ENCODE data around the gene TMEM234. TPM values are rescaled to one million over a fixed set of nuclear protein-coding genes. Genes with fewer than 3 reads are reported as not detected.
A peak's percentile ranks its signal among the peaks of the same experiment; 100 is the strongest.

TMEM234 gene
- total and polyA plus RNA-seq, 2 of the 13 experiments (the other 11 are each of a cell fraction or from before 2014, with no cell fraction given) = 6.1 to 9.0 TPM

DNA sequence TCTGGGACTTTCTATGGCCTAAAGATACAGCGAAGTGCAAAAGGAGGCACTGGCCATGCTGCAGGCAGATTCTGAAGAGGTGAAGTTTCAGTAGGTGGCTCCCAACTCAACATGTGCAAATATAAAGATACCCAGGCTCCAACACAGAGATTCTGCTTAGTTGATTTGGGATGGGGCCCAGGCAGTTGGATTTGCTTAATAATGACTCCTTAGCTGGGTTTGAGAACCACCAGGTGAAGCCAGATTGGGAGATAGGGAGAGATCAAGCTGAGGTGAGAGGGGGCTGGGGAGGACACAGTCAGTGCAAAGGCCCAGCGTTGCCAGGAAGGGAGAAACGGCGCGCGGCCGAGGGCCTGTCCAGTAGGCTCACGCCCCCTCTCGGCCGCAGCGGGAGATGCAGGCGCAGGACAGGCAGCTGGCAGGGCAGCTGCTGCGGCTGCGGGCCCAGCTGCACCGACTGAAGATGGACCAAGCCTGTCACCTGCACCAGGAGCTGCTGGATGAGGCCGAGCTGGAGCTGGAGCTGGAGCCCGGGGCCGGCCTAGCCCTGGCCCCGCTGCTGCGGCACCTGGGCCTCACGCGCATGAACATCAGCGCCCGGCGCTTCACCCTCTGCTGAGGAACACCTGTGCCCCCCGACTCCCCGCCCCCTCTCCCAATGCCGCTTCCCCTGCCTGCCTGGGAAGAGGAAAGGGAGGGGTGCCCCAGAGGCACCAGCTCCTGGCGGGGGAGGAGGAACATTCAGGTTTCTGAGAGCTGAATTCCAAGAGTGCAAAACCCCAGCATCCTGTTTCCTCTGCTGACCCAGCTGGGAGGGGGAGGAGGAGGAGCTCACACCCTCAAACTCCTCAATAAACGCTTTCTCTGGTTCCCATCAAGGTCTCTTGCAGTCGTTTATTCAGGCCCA lies 26.1 kb upstream of the TMEM234 start (continued):
- TF ChIP-seq HNF1B (CRISPR knock-in tag; IDR thresholded peaks at IDR 0.05) (0 out of 2 replicates have a peak, but pooled peaks have one; percentile 24), CHCHD3 (CRISPR knock-in tag; IDR thresholded peaks at IDR 0.05) (0 out of 2 replicates have a peak, but pooled peaks have one; percentile 35), ZNF276 (CRISPR knock-in tag; IDR thresholded peaks at IDR 0.05; ENCODE audit: low read depth) (peak; percentile 77; the same call in 1 of the 2 replicates), ATF4 (CRISPR knock-in tag; IDR thresholded peaks at IDR 0.05) (peak in 1 of 2 experiments; percentile 27; a peak in 1 of 4 replicates), CTCF (CRISPR knock-in tag; IDR thresholded peaks at IDR 0.05) (peak; percentile 98), BCL6 (CRISPR knock-in tag; IDR thresholded peaks at IDR 0.05) (peak; percentile 45; the same call in 1 of the 2 replicates), ZBTB4 (CRISPR knock-in tag; IDR thresholded peaks at IDR 0.05; ENCODE audit: borderline replicate concordance) (peak; percentile 58; the same call in 1 of the 2 replicates), ZBTB2 (CRISPR knock-in tag; IDR thresholded peaks at IDR 0.05; ENCODE audit: low read depth) (peak; percentile 46; the same call in 1 of the 2 replicates), TBX2 (CRISPR knock-in tag; IDR thresholded peaks at IDR 0.05; ENCODE audit: borderline replicate concordance) (peak; percentile 37; the same call in 1 of the 2 replicates), ETV5 (CRISPR knock-in tag; IDR thresholded peaks at IDR 0.05; ENCODE audit: borderline replicate concordance) (peak; percentile 31; the same call in 1 of the 2 replicates), ZFYVE20 (CRISPR knock-in tag; IDR thresholded peaks at IDR 0.05; ENCODE audit: borderline replicate concordance, low read depth) (no peak), CEBPG (CRISPR knock-in tag; IDR thresholded peaks at IDR 0.05) (peak; percentile 35)
- TF ChIP-seq, protein P1, sequence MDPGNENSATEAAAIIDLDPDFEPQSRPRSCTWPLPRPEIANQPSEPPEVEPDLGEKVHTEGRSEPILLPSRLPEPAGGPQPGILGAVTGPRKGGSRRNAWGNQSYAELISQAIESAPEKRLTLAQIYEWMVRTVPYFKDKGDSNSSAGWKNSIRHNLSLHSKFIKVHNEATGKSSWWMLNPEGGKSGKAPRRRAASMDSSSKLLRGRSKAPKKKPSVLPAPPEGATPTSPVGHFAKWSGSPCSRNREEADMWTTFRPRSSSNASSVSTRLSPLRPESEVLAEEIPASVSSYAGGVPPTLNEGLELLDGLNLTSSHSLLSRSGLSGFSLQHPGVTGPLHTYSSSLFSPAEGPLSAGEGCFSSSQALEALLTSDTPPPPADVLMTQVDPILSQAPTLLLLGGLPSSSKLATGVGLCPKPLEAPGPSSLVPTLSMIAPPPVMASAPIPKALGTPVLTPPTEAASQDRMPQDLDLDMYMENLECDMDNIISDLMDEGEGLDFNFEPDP (CRISPR knock-in tag; conservative IDR thresholded peaks at IDR 0.05) = no peak
